Sigmoid colon (tissue), 3 donors: ENCODE measurements around the gene HMGN3.

Experiments used
- POLR2A ChIP-seq, 2 donors: fragments of 450-650 bp; IDR thresholded peaks; one replicate each; pipeline ENCODE4 v1.6.1; 2016; ENCODE audit warnings: antibody characterized with exemption in 2 of 2, mild to moderate bottlenecking in 2 of 2, moderate library complexity in 2 of 2
- TF ChIP-seq, protein P1 (sequence below), 4 experiments: fragments of 450-650 bp in 3 of 4; fragments of 200-600 bp in 1 of 4; IDR thresholded peaks; one replicate each; pipeline ENCODE4 v1.5.1; 2016 to 2019; ENCODE audit warnings: antibody characterized with exemption in 4 of 4, mild to moderate bottlenecking in 3 of 4, moderate library complexity in 2 of 4

DNA sequence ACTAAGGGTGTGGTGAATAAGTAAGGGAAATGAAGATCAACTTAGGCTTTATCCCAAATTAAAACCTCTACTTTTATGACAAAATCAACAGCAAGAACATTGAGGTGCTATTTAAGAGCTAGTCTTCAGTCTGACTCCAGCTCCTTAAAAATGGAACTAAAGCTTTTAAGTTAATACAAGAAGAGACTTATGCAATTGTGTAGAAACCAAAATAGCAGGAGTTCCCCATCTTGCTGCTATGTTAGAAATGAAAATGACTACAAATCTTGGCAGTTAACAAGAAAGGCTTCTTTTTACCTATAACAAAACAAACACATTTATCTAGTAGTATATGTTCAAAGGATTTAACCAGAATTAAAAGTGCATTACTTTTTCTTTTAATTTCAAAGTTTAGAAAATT lies 25.7 kb downstream of the HMGN3 start:
- no peak for TF ChIP-seq POLR2A (IDR thresholded peaks at IDR 0.05)
- TF ChIP-seq, protein P1, sequence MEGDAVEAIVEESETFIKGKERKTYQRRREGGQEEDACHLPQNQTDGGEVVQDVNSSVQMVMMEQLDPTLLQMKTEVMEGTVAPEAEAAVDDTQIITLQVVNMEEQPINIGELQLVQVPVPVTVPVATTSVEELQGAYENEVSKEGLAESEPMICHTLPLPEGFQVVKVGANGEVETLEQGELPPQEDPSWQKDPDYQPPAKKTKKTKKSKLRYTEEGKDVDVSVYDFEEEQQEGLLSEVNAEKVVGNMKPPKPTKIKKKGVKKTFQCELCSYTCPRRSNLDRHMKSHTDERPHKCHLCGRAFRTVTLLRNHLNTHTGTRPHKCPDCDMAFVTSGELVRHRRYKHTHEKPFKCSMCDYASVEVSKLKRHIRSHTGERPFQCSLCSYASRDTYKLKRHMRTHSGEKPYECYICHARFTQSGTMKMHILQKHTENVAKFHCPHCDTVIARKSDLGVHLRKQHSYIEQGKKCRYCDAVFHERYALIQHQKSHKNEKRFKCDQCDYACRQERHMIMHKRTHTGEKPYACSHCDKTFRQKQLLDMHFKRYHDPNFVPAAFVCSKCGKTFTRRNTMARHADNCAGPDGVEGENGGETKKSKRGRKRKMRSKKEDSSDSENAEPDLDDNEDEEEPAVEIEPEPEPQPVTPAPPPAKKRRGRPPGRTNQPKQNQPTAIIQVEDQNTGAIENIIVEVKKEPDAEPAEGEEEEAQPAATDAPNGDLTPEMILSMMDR (IDR thresholded peaks at IDR 0.05), result no peak
